Hepatocyte (in vitro differentiated cells): ENCODE results near the gene CNNM4. TPM values are rescaled to one million over a fixed set of nuclear protein-coding genes. Genes with fewer than 3 reads are reported as not detected.

Experiments used
- DNase-seq: peaks from one replicate; pipeline ENCODE4 v3.0.0-alpha.2; 2016; ENCODE audit warnings: low spot score
- H2AFZ ChIP-seq: fragments of 200-600 bp; sonication (generic); 2 replicates; pipeline ENCODE4 v1.6.0; 2016; ENCODE audit warnings: antibody characterized with exemption, mild to moderate bottlenecking
- H3K27ac ChIP-seq: fragments of 200-600 bp; sonication (generic); 2 replicates; pipeline ENCODE4 v1.5.1; 2016; ENCODE audit warnings: mild to moderate bottlenecking
- H3K27me3 ChIP-seq: fragments of 200-600 bp; sonication (generic); 2 replicates; pipeline ENCODE4 v1.6.1; 2016
- H3K36me3 ChIP-seq: fragments of 200-600 bp; sonication (generic); replicated peaks from 2 replicates; pipeline ENCODE4 v1.5.1; 2016; ENCODE audit warnings: low read depth; ENCODE audit not compliant: insufficient read depth
- H3K4me1 ChIP-seq: fragments of 200-600 bp; sonication (generic); 2 replicates; pipeline ENCODE4 v1.5.1; 2016; ENCODE audit warnings: mild to moderate bottlenecking, moderate library complexity; ENCODE audit not compliant: insufficient read depth
- H3K4me2 ChIP-seq: fragments of 200-600 bp; sonication (generic); 2 replicates; pipeline ENCODE4 v1.6.0; 2016
- H3K4me3 ChIP-seq: fragments of 200-600 bp; sonication (generic); 2 replicates; pipeline ENCODE4 v1.5.1; 2016; ENCODE audit warnings: mild to moderate bottlenecking
- H3K79me2 ChIP-seq: fragments of 200-600 bp; sonication (generic); 2 replicates; pipeline ENCODE4 v1.6.0; 2017; ENCODE audit warnings: mild to moderate bottlenecking
- H3K9me2 ChIP-seq: fragments of 200-600 bp; sonication (generic); replicated peaks from 2 replicates; pipeline ENCODE4 v1.6.0; 2017; ENCODE audit warnings: mild to moderate bottlenecking; ENCODE audit not compliant: insufficient read depth
- H3K9me3 ChIP-seq: fragments of 200-600 bp; sonication (generic); 2 replicates; pipeline ENCODE4 v1.5.1; 2016; ENCODE audit warnings: low read depth, mild to moderate bottlenecking
- H4K20me1 ChIP-seq: fragments of 200-600 bp; sonication (generic); 2 replicates; pipeline ENCODE4 v1.6.0; 2016; ENCODE audit warnings: mild to moderate bottlenecking; ENCODE audit not compliant: insufficient read depth, poor library complexity, severe bottlenecking
- CTCF ChIP-seq: fragments of 200-600 bp; sonication (generic); IDR thresholded peaks from 2 replicates; pipeline ENCODE4 v1.5.1; 2016; ENCODE audit warnings: antibody characterized with exemption, mild to moderate bottlenecking; ENCODE audit not compliant: poor library complexity
- EZH2 ChIP-seq: fragments of 200-600 bp; sonication (generic); IDR thresholded peaks from 2 replicates; pipeline ENCODE4 v1.6.1; 2016; ENCODE audit warnings: antibody characterized with exemption, mild to moderate bottlenecking, borderline replicate concordance
- EZH2phosphoT487 ChIP-seq: fragments of 200-600 bp; sonication (generic); IDR thresholded peaks from one replicate; pipeline ENCODE4 v1.6.1; 2018; ENCODE audit warnings: antibody characterized with exemption, mild to moderate bottlenecking, low read depth, moderate library complexity; ENCODE audit not compliant: unreplicated experiment, severe bottlenecking
- WGBS: methylation state at CpG from one replicate; pipeline ENCODE4 v1.1.6; 2016; ENCODE audit warnings: low lambda C conversion rate; ENCODE audit errors: missing lambda C conversion rate; 5-methylcytosine and 5-hydroxymethylcytosine counted together
- polyA plus RNA-seq: library from polyadenylated mRNA; unstranded; fragments of >200 nt; fragmentation: Nextera tagmentation; extraction: Ambion mirVana; gene quantifications from 2 replicates; pipeline ENCODE4 v1.2.1, GENCODE V29; 2016
- total RNA-seq: library from RNA; depleted of rRNA; stranded (reverse); fragments of >200 nt; gene quantifications from 2 replicates; pipeline ENCODE4 v1.2.3, GENCODE V29; 2014

The CNNM4 gene
- total and polyA plus RNA-seq, 2 experiments from 2014 or later, result 8.8 to 10.8 TPM

- H3K9me3 ChIP-seq, result no peaks in the 10 kb centered on the region
- H3K27ac ChIP-seq, result no peak overlapping the region
- H3K9me2 ChIP-seq, result no peaks in the 10 kb centered on the region
- no peaks in the 10 kb centered on the region for H3K27me3 ChIP-seq
- H2AFZ ChIP-seq, result no peak overlapping the region
- TF ChIP-seq EZH2phosphoT487, result no peak
- no peak for TF ChIP-seq EZH2
- TF ChIP-seq CTCF, result no peak
- H3K79me2 ChIP-seq, result no peaks in the 10 kb centered on the region
- DNase-seq, result no peak
- no peak overlapping the region for H3K4me2 ChIP-seq
- no peaks in the 10 kb centered on the region for H3K36me3 ChIP-seq
- no peaks in the 10 kb centered on the region for H3K4me1 ChIP-seq
- H4K20me1 ChIP-seq, result no peaks in the 10 kb centered on the region
- WGBS, result 91% methylated on average over 2 of the region's 2 CpGs
- H3K4me3 ChIP-seq, result no peak overlapping the region
Observed at GRCh38 chr2:96730212-96730611, 30.5 kb upstream of the CNNM4 start.

- no peaks in the 10 kb centered on the region for H3K27me3 ChIP-seq
- no peak overlapping the region for H2AFZ ChIP-seq
- DNase-seq, result no peak
- H3K4me1 ChIP-seq, result peaks cover 9% of the 10 kb centered on the region
- no peaks in the 10 kb centered on the region for H3K9me2 ChIP-seq
- H3K9me3 ChIP-seq, result no peaks in the 10 kb centered on the region
- H3K36me3 ChIP-seq, result no peaks in the 10 kb centered on the region
- no peak overlapping the region for H3K4me3 ChIP-seq
- TF ChIP-seq EZH2phosphoT487, result no peak
- TF ChIP-seq EZH2, result no peak
- TF ChIP-seq CTCF, result no peak
- H3K27ac ChIP-seq, result no peak overlapping the region
- 93% methylated on average over 3 of the region's 3 CpGs for WGBS
- no peak overlapping the region for H3K4me2 ChIP-seq
- H3K79me2 ChIP-seq, result peaks cover 31% of the 10 kb centered on the region
- H4K20me1 ChIP-seq, result no peaks in the 10 kb centered on the region
Observed at GRCh38 chr2:96733931-96734330, 26.8 kb upstream of the CNNM4 start.

- H2AFZ ChIP-seq, result no peak overlapping the region
- no peaks in the 10 kb centered on the region for H4K20me1 ChIP-seq
- no peaks in the 10 kb centered on the region for H3K9me2 ChIP-seq
- H3K4me2 ChIP-seq, result no peak overlapping the region
- peaks cover 10% of the 10 kb centered on the region for H3K4me1 ChIP-seq
- 82% methylated on average over 8 of the region's 8 CpGs for WGBS
- H3K36me3 ChIP-seq, result no peaks in the 10 kb centered on the region
- H3K9me3 ChIP-seq, result no peaks in the 10 kb centered on the region
- no peak overlapping the region for H3K4me3 ChIP-seq
- TF ChIP-seq EZH2, result no peak
- no peak for TF ChIP-seq CTCF
- TF ChIP-seq EZH2phosphoT487, result no peak
- DNase-seq, result no peak
- no peaks in the 10 kb centered on the region for H3K27me3 ChIP-seq
- H3K27ac ChIP-seq, result no peak overlapping the region
- peaks cover 36% of the 10 kb centered on the region for H3K79me2 ChIP-seq
Observed at GRCh38 chr2:96734880-96735583, 25.7 kb upstream of the CNNM4 start.
